Measurements from ENCODE around the gene BGN. TPM values are rescaled to one million over a fixed set of nuclear protein-coding genes. Genes with fewer than 3 reads are reported as not detected.
A peak's percentile ranks its signal among the peaks of the same experiment; 100 is the strongest.

The BGN gene
- total RNA-seq, 1 donor from 2014 or later, result 0.69 TPM

- no peak for DNase-seq (ENCODE audit: low read depth)
- TF ChIP-seq CTCF (conservative IDR thresholded peaks at IDR 0.05; ENCODE audit: low read depth, low read length), result no peak
- no peak overlapping the region for H3K4me3 ChIP-seq (ENCODE audit: low read depth, low read length)
Observed at GRCh38 chrX:153456161-153456560, 38.6 kb upstream of the BGN start.

DNA sequence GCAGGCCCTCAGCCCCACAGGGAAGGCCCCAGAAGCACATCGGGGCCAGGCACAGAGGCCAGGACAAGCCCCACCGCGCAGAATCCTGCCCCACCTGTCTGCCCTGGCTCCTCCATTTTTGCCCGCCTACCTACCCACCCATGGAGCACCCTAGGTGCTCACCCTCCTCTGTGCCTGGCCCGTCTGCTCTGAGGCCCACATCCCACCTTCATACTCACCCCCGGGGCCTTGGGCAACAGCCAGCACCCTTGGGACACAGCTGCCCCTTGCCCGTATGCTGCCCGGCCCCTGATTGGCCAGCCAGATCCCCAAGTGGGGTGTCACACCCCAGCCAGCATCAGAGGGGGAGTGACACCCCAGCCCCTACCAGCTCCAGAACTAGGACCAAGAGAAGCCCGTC, 38.1 kb upstream of the BGN start:
- no peak overlapping the region for H3K4me3 ChIP-seq (ENCODE audit: low read depth, low read length)
- no peak for TF ChIP-seq CTCF (conservative IDR thresholded peaks at IDR 0.05; ENCODE audit: low read depth, low read length)
- no peak for DNase-seq (ENCODE audit: low read depth)

DNA sequence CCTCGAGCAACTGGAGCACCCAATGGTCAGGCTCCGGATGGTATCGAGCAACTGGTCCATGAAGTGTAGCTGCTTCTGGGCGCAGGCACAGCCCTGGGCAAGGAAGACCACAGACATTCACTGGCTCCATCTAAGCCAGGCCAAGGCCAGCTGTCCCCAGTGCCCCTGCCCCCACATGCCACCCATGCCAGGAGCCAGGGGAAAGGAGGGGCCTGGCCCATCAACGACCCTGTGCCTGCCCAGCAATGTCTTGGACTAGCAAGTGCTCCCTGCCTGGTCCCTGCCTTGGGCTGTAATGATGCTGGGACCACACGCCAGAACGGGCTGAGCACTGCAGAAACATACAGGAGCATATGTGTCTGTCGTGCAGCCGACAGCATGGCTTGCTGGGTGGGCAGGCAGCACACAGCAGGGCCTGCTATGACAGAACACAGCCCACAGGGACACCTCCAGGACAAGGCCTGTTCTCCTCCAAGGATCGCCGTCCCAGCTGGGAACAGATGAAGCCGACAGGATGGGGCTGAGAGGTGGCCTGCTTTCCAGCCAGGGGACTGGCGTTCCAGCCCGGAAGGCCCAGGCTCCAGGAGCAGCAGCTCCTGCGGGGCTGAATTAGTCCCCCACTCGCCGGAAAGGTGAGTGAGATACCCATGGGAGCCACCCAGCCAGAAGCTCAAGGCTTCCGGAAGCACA, 37.5 kb upstream of the BGN start:
- no peak for TF ChIP-seq CTCF (conservative IDR thresholded peaks at IDR 0.05; ENCODE audit: low read depth, low read length)
- H3K4me3 ChIP-seq (ENCODE audit: low read depth, low read length), result no peak overlapping the region
- DNase-seq (ENCODE audit: low read depth), result no peak

- TF ChIP-seq CTCF (conservative IDR thresholded peaks at IDR 0.05; ENCODE audit: low read depth, low read length), result no peak
- no peak overlapping the region for H3K4me3 ChIP-seq (ENCODE audit: low read depth, low read length)
- DNase-seq (ENCODE audit: low read depth), result no peak
Observed at GRCh38 chrX:153457827-153458466, 36.8 kb upstream of the BGN start.

DNA sequence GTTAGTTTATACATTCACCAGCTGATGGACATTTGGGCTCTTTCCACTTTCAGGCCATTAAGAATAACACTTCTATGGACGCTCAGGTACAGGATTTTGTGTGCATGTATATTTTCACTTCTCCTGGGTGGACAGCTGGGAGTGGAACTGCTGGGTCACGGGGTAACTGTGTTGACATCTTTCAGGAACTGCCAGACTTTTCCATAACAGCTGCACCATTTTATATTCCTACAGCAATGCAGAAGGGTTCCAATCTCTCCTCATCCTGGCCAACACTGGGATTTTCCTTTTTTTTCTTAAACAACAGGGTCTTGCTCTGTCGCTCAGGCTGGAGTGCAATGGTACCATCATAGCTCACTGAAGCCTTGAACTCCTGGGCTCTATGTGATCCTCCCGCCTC, 36.3 kb upstream of the BGN start:
- TF ChIP-seq CTCF (conservative IDR thresholded peaks at IDR 0.05; ENCODE audit: low read depth, low read length), result no peak

GRCh38 chrX:153459986-153460385, 34.8 kb upstream of the BGN start:
- no peak for DNase-seq (ENCODE audit: low read depth)
- TF ChIP-seq CTCF (conservative IDR thresholded peaks at IDR 0.05; ENCODE audit: low read depth, low read length), result peak; percentile 5
- H3K4me3 ChIP-seq (ENCODE audit: low read depth, low read length), result no peak overlapping the region

More for the DNA sequence above, 36.3 kb upstream of the BGN start:
- DNase-seq (ENCODE audit: low read depth), result no peak
- H3K4me3 ChIP-seq (ENCODE audit: low read depth, low read length), result no peak overlapping the region

DNA sequence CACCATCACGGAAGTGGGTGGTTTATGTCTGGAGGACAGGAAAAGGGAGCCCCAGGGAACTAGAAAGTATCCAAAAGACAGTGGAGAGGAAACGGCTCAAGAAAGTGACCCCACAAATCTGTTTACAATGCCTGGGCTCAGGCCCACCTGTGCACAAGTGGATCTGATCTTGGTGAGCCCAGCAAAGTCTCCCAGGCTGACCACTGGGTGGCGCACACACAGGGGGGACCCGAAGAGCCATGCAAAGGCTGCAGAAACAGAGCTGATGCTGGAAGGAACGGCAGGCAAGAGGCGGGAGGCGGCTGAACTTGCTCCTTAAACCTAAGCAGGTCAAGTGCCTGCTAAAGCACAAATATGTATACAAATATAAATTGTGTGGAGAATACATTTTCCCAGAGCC, 34.0 kb upstream of the BGN start:
- no peak overlapping the region for H3K4me3 ChIP-seq (ENCODE audit: low read depth, low read length)
- TF ChIP-seq CTCF (conservative IDR thresholded peaks at IDR 0.05; ENCODE audit: low read depth, low read length), result peak; percentile 65
- no peak for DNase-seq (ENCODE audit: low read depth)

Measured in epithelial cell of proximal tubule (primary cell).